Measurements from ENCODE around the gene DAPK1. TPM values are rescaled to one million over a fixed set of nuclear protein-coding genes. Genes with fewer than 3 reads are reported as not detected.

The DAPK1 gene
- total RNA-seq, 1 donor from 2014 or later: 35.1 TPM

DNA sequence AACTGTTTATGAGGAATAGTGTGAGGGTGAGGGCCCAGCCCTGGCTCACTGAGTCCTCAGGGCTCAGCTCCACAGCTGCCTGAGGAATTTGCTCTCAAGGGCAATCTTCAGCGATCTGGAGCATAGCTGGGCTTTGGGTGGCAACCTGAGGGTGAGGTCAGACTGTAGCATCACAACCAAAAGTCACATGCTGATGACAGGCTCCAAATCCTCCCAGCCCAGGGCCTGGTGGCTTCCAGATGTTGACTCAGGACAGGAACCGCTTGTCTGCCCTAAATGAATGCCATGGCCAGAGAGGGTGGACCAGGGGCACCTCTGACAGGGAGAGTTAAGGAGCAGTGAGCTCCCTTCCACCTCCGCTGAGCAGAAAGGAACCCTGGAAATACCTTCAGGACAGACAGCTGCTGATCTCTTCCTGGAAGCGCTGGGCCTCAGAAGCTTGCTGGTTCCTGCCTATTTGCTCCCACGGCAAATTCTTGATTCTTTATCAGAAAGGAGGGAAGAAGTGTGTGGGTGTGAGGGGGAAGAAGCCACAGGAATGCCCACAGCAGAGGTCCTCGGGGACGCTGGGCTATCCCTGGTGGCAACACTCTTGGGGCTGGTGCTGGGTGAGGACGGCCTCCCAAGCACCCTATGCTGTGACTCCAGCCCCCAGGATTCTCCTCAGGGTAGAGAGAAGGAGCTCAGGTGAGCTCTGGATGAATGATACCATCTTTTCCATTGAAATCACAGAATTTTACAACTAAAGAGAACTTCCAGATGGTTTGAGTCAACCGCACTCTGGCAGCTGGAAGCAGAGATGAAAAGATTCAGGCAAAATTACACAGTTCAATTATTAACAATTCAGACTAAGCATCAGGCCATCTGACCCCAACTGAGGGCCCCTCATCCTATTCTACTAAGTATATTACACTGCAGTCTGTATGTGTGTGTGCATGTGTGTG lies 214.5 kb downstream of the DAPK1 start:
- H3K27me3 ChIP-seq (ENCODE audit: insufficient read depth, low read length): no peaks in the 10 kb centered on the region
- FAIRE-seq: no peak
- no peaks in the 10 kb centered on the region for H4K20me1 ChIP-seq (ENCODE audit: insufficient read depth, low read length)
- no peaks in the 10 kb centered on the region for H3K9me3 ChIP-seq (ENCODE audit: insufficient read depth, low read depth, low read length)
- TF ChIP-seq, protein P1, sequence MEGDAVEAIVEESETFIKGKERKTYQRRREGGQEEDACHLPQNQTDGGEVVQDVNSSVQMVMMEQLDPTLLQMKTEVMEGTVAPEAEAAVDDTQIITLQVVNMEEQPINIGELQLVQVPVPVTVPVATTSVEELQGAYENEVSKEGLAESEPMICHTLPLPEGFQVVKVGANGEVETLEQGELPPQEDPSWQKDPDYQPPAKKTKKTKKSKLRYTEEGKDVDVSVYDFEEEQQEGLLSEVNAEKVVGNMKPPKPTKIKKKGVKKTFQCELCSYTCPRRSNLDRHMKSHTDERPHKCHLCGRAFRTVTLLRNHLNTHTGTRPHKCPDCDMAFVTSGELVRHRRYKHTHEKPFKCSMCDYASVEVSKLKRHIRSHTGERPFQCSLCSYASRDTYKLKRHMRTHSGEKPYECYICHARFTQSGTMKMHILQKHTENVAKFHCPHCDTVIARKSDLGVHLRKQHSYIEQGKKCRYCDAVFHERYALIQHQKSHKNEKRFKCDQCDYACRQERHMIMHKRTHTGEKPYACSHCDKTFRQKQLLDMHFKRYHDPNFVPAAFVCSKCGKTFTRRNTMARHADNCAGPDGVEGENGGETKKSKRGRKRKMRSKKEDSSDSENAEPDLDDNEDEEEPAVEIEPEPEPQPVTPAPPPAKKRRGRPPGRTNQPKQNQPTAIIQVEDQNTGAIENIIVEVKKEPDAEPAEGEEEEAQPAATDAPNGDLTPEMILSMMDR (IDR thresholded peaks at IDR 0.05; ENCODE audit: insufficient read depth, low read depth, low read length): no peak
- no peak for TF ChIP-seq EZH2 (IDR thresholded peaks at IDR 0.05; ENCODE audit: insufficient read depth, low read length)
- H3K79me2 ChIP-seq (ENCODE audit: insufficient read depth, low read length): no peaks in the 10 kb centered on the region
- H3K9ac ChIP-seq (ENCODE audit: low read length): peak overlapping the region; percentile 76
- H3K27ac Mint-ChIP-seq (ENCODE audit: unreplicated experiment): peak overlapping the region; percentile 83
- H3K4me2 ChIP-seq (ENCODE audit: low read length): peak overlapping the region; percentile 76
- H3K27me3 Mint-ChIP-seq (ENCODE audit: low read depth, unreplicated experiment): no peaks in the 10 kb centered on the region
- no peaks in the 10 kb centered on the region for H3K9me3 Mint-ChIP-seq (ENCODE audit: unreplicated experiment)
- peak; percentile 73 for DNase-seq (ENCODE audit: low read depth)
- no peaks in the 10 kb centered on the region for H3K36me3 ChIP-seq (ENCODE audit: insufficient read depth, low read length)
- H3K4me1 Mint-ChIP-seq (ENCODE audit: low read depth, unreplicated experiment): peaks cover 25% of the 10 kb centered on the region
- peak overlapping the region; percentile 92 for H3K27ac ChIP-seq (ENCODE audit: low read depth, low read length)
- peaks cover 5% of the 10 kb centered on the region for H3K36me3 Mint-ChIP-seq (ENCODE audit: low read depth, unreplicated experiment)
- peak overlapping the region; percentile 48 for H2AFZ ChIP-seq (ENCODE audit: low read depth, low read length)
- peak overlapping the region; percentile 8 for H3K4me3 Mint-ChIP-seq (ENCODE audit: unreplicated experiment)
- H3K4me3 ChIP-seq (ENCODE audit: insufficient read depth, low read depth, low read length): no peak overlapping the region
- peaks cover 35% of the 10 kb centered on the region for H3K4me1 ChIP-seq (ENCODE audit: insufficient read depth, low read length)

DNA sequence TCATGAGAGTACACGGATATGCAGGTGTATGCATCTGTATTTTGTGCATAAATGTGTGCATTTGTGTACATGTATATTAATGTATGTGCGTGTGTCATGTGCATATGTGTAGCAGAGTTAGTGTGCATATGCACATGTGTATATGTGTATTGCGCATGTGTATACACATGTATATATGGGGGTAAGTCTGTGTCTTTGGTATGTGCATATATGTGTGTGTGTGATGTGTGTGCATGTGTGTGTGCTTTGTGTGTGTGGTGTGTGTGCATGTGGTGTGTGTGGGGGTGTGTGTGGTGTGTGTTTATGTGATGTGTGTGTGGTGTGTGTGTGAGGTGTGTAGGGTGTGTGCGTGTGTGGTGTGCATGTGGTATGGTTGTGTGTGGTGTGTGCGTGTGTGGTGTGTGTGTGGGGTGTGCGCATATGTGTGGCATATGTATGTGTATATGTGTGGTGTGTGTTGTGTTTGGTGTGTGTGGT lies 215.2 kb downstream of the DAPK1 start:
- peak overlapping the region; percentile 76 for H3K4me2 ChIP-seq (ENCODE audit: low read length)
- H2AFZ ChIP-seq (ENCODE audit: low read depth, low read length): no peak overlapping the region
- H3K4me1 ChIP-seq (ENCODE audit: insufficient read depth, low read length): peaks cover 35% of the 10 kb centered on the region
- TF ChIP-seq, protein P1 (IDR thresholded peaks at IDR 0.05; ENCODE audit: insufficient read depth, low read depth, low read length): no peak
- TF ChIP-seq EZH2 (IDR thresholded peaks at IDR 0.05; ENCODE audit: insufficient read depth, low read length): no peak
- no peaks in the 10 kb centered on the region for H3K27me3 ChIP-seq (ENCODE audit: insufficient read depth, low read length)
- no peaks in the 10 kb centered on the region for H4K20me1 ChIP-seq (ENCODE audit: insufficient read depth, low read length)
- no peaks in the 10 kb centered on the region for H3K9me3 ChIP-seq (ENCODE audit: insufficient read depth, low read depth, low read length)
- H3K27ac ChIP-seq (ENCODE audit: low read depth, low read length): peak overlapping the region; percentile 92
- no peaks in the 10 kb centered on the region for H3K36me3 ChIP-seq (ENCODE audit: insufficient read depth, low read length)
- H3K9ac ChIP-seq (ENCODE audit: low read length): peak overlapping the region; percentile 76
- peak overlapping the region; percentile 83 for H3K27ac Mint-ChIP-seq (ENCODE audit: unreplicated experiment)
- peak; percentile 5 for DNase-seq (ENCODE audit: low read depth)
- H3K4me3 ChIP-seq (ENCODE audit: insufficient read depth, low read depth, low read length): peak overlapping the region; percentile 39
- H3K4me3 Mint-ChIP-seq (ENCODE audit: unreplicated experiment): no peak overlapping the region
- no peaks in the 10 kb centered on the region for H3K79me2 ChIP-seq (ENCODE audit: insufficient read depth, low read length)
- peaks cover under 1% of the 10 kb centered on the region for H3K36me3 Mint-ChIP-seq (ENCODE audit: low read depth, unreplicated experiment)
- FAIRE-seq: no peak
- peaks cover under 1% of the 10 kb centered on the region for H3K27me3 Mint-ChIP-seq (ENCODE audit: low read depth, unreplicated experiment)
- no peaks in the 10 kb centered on the region for H3K9me3 Mint-ChIP-seq (ENCODE audit: unreplicated experiment)
- H3K4me1 Mint-ChIP-seq (ENCODE audit: low read depth, unreplicated experiment): peaks cover 25% of the 10 kb centered on the region
